ENCODE results near the gene NR1H2.

NR1H2 gene

GRCh38 chr19:50402544-50403301, 26.5 kb downstream of the NR1H2 start:
- Mint-ChIP-seq H3K27me3 (ENCODE audit: low read depth) (no peaks in the 10 kb centered on the region), H3K9me3 (no peaks in the 10 kb centered on the region), H3K36me3 (ENCODE audit: low read depth) (peaks cover 22% of the 10 kb centered on the region), H3K27ac (no peak overlapping the region), H3K4me3 (no peak overlapping the region), H3K4me1 (no peaks in the 10 kb centered on the region)
- no peak for TF ChIP-seq CTCF (IDR thresholded peaks at IDR 0.05; ENCODE audit: unreplicated experiment in 3 of 3)

- Mint-ChIP-seq H3K4me1 (no peaks in the 10 kb centered on the region), H3K27me3 (ENCODE audit: low read depth) (no peaks in the 10 kb centered on the region), H3K4me3 (no peak overlapping the region), H3K9me3 (no peaks in the 10 kb centered on the region), H3K27ac (no peak overlapping the region), H3K36me3 (ENCODE audit: low read depth) (peaks cover 21% of the 10 kb centered on the region)
- no peak for TF ChIP-seq CTCF (IDR thresholded peaks at IDR 0.05; ENCODE audit: unreplicated experiment in 3 of 3)
Measured at GRCh38 chr19:50406156-50406820, 30.0 kb downstream of the NR1H2 start.

GRCh38 chr19:50406829-50407228, 30.6 kb downstream of the NR1H2 start:
- Mint-ChIP-seq H3K27me3 (ENCODE audit: low read depth) (no peaks in the 10 kb centered on the region), H3K4me1 (no peaks in the 10 kb centered on the region), H3K36me3 (ENCODE audit: low read depth) (peaks cover 23% of the 10 kb centered on the region), H3K9me3 (no peaks in the 10 kb centered on the region), H3K27ac (no peak overlapping the region), H3K4me3 (no peak overlapping the region)
- no peak for TF ChIP-seq CTCF (IDR thresholded peaks at IDR 0.05; ENCODE audit: unreplicated experiment in 3 of 3)

GRCh38 chr19:50409347-50409746, 33.1 kb downstream of the NR1H2 start:
- no peak for TF ChIP-seq CTCF (IDR thresholded peaks at IDR 0.05; ENCODE audit: unreplicated experiment in 3 of 3)
- Mint-ChIP-seq H3K27ac (no peak overlapping the region), H3K27me3 (ENCODE audit: low read depth) (no peaks in the 10 kb centered on the region), H3K9me3 (no peaks in the 10 kb centered on the region), H3K4me3 (no peak overlapping the region), H3K4me1 (no peaks in the 10 kb centered on the region), H3K36me3 (ENCODE audit: low read depth) (peaks cover 24% of the 10 kb centered on the region)

GRCh38 chr19:50410109-50410508, 33.9 kb downstream of the NR1H2 start:
- no peak for TF ChIP-seq CTCF (IDR thresholded peaks at IDR 0.05; ENCODE audit: unreplicated experiment in 3 of 3)
- H3K27me3 Mint-ChIP-seq (ENCODE audit: low read depth) = no peaks in the 10 kb centered on the region
- H3K4me1 Mint-ChIP-seq = no peaks in the 10 kb centered on the region
- no peak overlapping the region for H3K4me3 Mint-ChIP-seq
- no peaks in the 10 kb centered on the region for H3K9me3 Mint-ChIP-seq
- peaks cover 28% of the 10 kb centered on the region for H3K36me3 Mint-ChIP-seq (ENCODE audit: low read depth)
- H3K27ac Mint-ChIP-seq = no peak overlapping the region

- TF ChIP-seq CTCF (IDR thresholded peaks at IDR 0.05; ENCODE audit: unreplicated experiment in 3 of 3) = no peak
- H3K4me3 Mint-ChIP-seq = no peak overlapping the region
- peaks cover 21% of the 10 kb centered on the region for H3K36me3 Mint-ChIP-seq (ENCODE audit: low read depth)
Measured at GRCh38 chr19:50412419-50412818, 36.2 kb downstream of the NR1H2 start.

More at GRCh38 chr19:50412419-50412818, 36.2 kb downstream of the NR1H2 start:
- Mint-ChIP-seq H3K9me3 (no peaks in the 10 kb centered on the region), H3K27me3 (ENCODE audit: low read depth) (no peaks in the 10 kb centered on the region), H3K4me1 (no peaks in the 10 kb centered on the region), H3K27ac (no peak overlapping the region)
